Stimulated activated CD4-positive, alpha-beta T cell treated with anti-CD3 and anti-CD28 coated beads, Interleukin-15, amount 100 ng/mL, for 1 hour (primary cell): Measurements from ENCODE around the gene TMLHE.
A peak's percentile ranks its signal among the peaks of the same experiment; 100 is the strongest.
"Not testable (repeated sequence)": the region's sequence is repeated elsewhere in the genome, so short reads cannot be mapped to it uniquely, and the experiment has no call there.

Experiments used
- DNase-seq, 2 donors: peaks; one replicate each; pipeline ENCODE4 v3.0.0-alpha.2; 2020; ENCODE audit warnings: low read depth in 1 of 2, low spot score in 1 of 2

Gene TMLHE

GRCh38 chrX:155612312-155613224, at the start of gene TMLHE, which contains the start of gene SPRY3:
TSS of gene TMLHE (minus strand) at chrX:155612952. CDS start at chrX:155545276, 67,676 bp downstream.
TSS of gene SPRY3 (plus strand) at chrX:155612586.
- DNase-seq = peak; percentile 8 to 47

- no peak for DNase-seq
These were observed 49.5 kb upstream of the TMLHE start for GRCh38 chrX:155662282-155662681.

GRCh38 chrX:155645180-155645579, 32.4 kb upstream of the TMLHE start:
- DNase-seq = no peak

- no peak for DNase-seq
These were observed 30.5 kb upstream of the TMLHE start for GRCh38 chrX:155643240-155643639.

GRCh38 chrX:155641371-155641770, 28.6 kb upstream of the TMLHE start:
- DNase-seq = not testable (repeated sequence)

- no peak for DNase-seq
These were observed 25.0 kb upstream of the TMLHE start for GRCh38 chrX:155637714-155638113.

GRCh38 chrX:155635019-155635418, 22.3 kb upstream of the TMLHE start:
- DNase-seq = not testable (repeated sequence)

- DNase-seq = no peak
These were observed 19.8 kb upstream of the TMLHE start for GRCh38 chrX:155632431-155633100.

GRCh38 chrX:155620110-155620509, 7.4 kb upstream of the TMLHE start:
- DNase-seq = not testable (repeated sequence)

- no peak for DNase-seq
These were observed 3.2 kb upstream of the TMLHE start for GRCh38 chrX:155615938-155616337.

- no peak for DNase-seq
These were observed 1.3 kb upstream of the TMLHE start for GRCh38 chrX:155613927-155614559.

- no peak for DNase-seq
These were observed 1.4 kb downstream of the TMLHE start for GRCh38 chrX:155611302-155611701.

GRCh38 chrX:155592981-155593380, 19.8 kb downstream of the TMLHE start:
- DNase-seq = no peak

- no peak for DNase-seq
These were observed 20.4 kb downstream of the TMLHE start for GRCh38 chrX:155592331-155592730.

- no peak for DNase-seq
These were observed 35.1 kb downstream of the TMLHE start for GRCh38 chrX:155577682-155578081.

- DNase-seq = no peak
These were observed 49.7 kb downstream of the TMLHE start for GRCh38 chrX:155563099-155563498.

GRCh38 chrX:155544881-155545280, 67.9 kb downstream of the TMLHE start:
- no peak for DNase-seq

GRCh38 chrX:155535866-155536265, 76.9 kb downstream of the TMLHE start:
- no peak for DNase-seq

- no peak for DNase-seq
These were observed 78.0 kb downstream of the TMLHE start for GRCh38 chrX:155534800-155535199.

GRCh38 chrX:155527023-155527422, 85.7 kb downstream of the TMLHE start:
- DNase-seq = not testable (repeated sequence)

GRCh38 chrX:155514225-155514624, 98.5 kb downstream of the TMLHE start:
- DNase-seq = no peak

- DNase-seq = no peak
These were observed 107.5 kb downstream of the TMLHE start for GRCh38 chrX:155505296-155505695.
